NCI-H69 (cell line): ENCODE measurements around the gene CDK13.
"Not testable (repeated sequence)": the region's sequence is repeated elsewhere in the genome, so short reads cannot be mapped to it uniquely, and the experiment has no call there.

ENCODE experiments used
- DNase-seq: peaks from one replicate; lab custom pipeline; 2025; lab: John Stamatoyannopoulos, UW

CDK13 gene

GRCh38 chr7:40148247-40148580 lies 198.2 kb downstream of the CDK13 start:
- not testable (repeated sequence) for DNase-seq

GRCh38 chr7:40148671-40149070 lies 198.6 kb downstream of the CDK13 start:
- DNase-seq: no peak
